ENCODE data around the gene ZNF554.

DNA sequence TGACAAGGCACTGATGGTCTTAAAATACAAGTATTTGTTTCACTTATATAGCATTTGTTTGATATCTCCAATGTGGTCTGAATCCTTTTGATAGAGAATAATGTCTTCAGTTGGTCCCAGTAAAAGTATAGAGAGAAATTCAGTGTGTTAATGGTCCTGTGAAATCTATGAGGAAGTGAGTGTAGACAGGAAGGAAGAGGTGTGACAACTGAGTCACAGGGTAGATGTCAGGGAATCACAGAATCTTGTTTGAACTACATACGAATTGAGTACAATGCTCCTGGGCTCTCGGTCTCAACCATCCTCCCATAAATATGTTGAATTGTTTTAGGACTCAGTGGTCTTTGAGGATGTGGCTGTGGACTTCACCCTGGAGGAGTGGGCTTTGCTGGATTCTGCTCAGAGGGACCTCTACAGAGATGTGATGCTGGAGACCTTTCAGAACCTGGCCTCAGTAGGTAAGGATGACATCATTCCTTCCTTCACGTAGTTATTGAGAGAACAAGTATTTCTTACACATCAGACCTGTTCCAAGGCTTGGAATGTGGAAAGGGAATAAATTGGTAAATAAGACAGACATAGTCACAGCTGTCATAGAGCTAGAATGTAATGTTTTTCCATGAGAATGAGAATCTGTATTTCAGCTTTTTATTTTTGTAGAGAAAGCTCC lies 30.7 kb downstream of the ZNF554 start:
- TF ChIP-seq, protein P1, sequence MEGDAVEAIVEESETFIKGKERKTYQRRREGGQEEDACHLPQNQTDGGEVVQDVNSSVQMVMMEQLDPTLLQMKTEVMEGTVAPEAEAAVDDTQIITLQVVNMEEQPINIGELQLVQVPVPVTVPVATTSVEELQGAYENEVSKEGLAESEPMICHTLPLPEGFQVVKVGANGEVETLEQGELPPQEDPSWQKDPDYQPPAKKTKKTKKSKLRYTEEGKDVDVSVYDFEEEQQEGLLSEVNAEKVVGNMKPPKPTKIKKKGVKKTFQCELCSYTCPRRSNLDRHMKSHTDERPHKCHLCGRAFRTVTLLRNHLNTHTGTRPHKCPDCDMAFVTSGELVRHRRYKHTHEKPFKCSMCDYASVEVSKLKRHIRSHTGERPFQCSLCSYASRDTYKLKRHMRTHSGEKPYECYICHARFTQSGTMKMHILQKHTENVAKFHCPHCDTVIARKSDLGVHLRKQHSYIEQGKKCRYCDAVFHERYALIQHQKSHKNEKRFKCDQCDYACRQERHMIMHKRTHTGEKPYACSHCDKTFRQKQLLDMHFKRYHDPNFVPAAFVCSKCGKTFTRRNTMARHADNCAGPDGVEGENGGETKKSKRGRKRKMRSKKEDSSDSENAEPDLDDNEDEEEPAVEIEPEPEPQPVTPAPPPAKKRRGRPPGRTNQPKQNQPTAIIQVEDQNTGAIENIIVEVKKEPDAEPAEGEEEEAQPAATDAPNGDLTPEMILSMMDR (IDR thresholded peaks at IDR 0.05; ENCODE audit: poor library complexity) = no peak
- TF ChIP-seq EZH2 (IDR thresholded peaks at IDR 0.05; ENCODE audit: borderline replicate concordance) = no peak

Measured in hepatocyte (in vitro differentiated cells).